ENCODE measurements around the gene CCDC120.
A peak's percentile ranks its signal among the peaks of the same experiment; 100 is the strongest.

The CCDC120 gene

DNA sequence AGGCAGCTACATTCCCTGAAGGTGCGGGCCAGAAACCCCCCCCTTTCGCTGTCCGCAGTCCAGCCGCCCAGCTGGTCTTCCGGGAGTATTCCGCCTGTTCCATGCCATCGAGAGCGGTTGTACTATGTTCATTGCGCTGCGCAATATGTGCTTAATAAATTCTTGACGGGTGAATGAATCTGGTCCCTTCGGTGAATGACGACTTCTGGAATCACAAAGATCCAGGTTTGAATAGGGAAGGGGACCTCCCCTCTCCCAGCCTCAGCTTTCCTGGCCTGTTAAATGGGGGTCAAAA lies 14.9 kb upstream of the CCDC120 start:
- Histone ChIP-seq H3K27ac (ENCODE audit: insufficient read depth in 1 of 2, low read depth in 1 of 2, low read length in 2 of 2, poor library complexity in 1 of 2, severe bottlenecking in 2 of 2) (peak overlapping the region in 1 of 2 experiments; percentile 43), H3K4me1 (ENCODE audit: control extremely low read depth in 1 of 4, control insufficient read depth in 4 of 4, insufficient read depth in 4 of 4, low read length in 3 of 4) (peaks cover 6 to 38% (median 31%) of the 10 kb centered on the region in 4 experiments), H3K9me3 (ENCODE audit: control extremely low read depth in 1 of 5, control insufficient read depth in 4 of 5, insufficient read depth in 2 of 5, low read depth in 1 of 5, low read length in 4 of 5) (no peaks in the 10 kb centered on the region), H3K27me3 (replicated peaks in 2 of 5; ENCODE audit: control insufficient read depth in 4 of 5, insufficient read depth in 5 of 5, low read length in 4 of 5) (no peaks in the 10 kb centered on the region), H3K36me3 (ENCODE audit: control insufficient read depth in 4 of 4, insufficient read depth in 4 of 4, low read length in 3 of 4) (peaks cover 0 to 6% (median 2%) of the 10 kb centered on the region in 4 experiments), H3K4me3 (ENCODE audit: control insufficient read depth in 1 of 7, extremely low read depth in 1 of 7, insufficient read depth in 4 of 7, low read depth in 2 of 7, low read length in 6 of 7) (peak overlapping the region in 1 of 7 experiments; percentile 43)
- CTCF ChIA-PET = interaction anchor here (0.7 to 2.6 kb wide), 8 partner anchors 9 to 85 kb away, joined by 3 to 9 read pairs (median 3); partner anchors contain the start of gene KCND1
- POLR2A ChIA-PET = interaction anchor here (1.0 kb wide), 1 partner anchor 105 kb away, joined by 6 read pairs; no protein-coding TSS in a partner anchor
- no peak for DNase-seq
- WGBS (ENCODE audit: insufficient coverage) = 47% methylated on average over 13 of the region's 13 CpGs

DNA sequence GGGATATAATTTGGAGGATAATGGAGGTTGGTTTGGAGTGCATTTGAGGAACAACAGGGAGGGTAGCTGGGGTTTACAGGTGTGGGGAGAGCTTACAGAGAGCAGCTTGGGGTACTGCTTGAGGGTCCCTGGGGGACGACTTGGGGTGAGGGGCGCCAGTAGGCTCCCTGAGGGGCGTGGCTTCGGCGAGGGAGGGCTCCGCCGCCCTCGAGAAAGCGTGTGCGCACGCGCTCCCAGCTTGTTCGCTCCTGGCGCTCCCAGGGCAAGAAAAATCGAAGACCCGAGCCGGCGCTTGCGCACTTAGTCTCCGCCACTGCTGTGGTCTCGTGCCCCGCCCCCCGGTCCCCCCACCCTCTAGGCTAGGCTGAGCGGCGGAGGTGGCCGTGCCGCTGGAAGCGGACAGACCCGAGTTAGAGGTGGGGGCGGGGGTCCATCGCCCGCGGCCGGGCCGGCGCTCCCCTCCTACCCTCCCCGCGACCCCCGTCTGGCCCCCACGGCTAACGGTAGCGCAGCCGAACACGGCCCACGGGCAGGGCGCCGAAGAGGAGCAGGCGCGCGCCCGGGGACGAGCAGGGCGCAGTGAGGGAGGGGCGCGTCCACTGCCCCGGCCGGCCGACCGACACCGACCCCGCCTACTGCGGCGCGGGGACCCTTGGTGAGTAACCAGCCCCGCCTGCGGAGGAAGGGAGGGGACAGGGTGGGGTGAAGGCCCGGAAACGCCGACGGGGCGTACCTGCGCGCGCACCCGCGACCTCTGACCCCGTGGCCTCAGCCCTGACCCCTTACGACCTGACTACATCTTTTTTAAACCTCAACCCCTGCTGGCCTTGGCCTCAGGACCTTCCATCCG lies 5.4 kb upstream of the CCDC120 start:
- H3K9me3 ChIP-seq (ENCODE audit: control extremely low read depth in 1 of 5, control insufficient read depth in 4 of 5, insufficient read depth in 2 of 5, low read depth in 1 of 5, low read length in 4 of 5) = peaks cover 0 to 2% (median 0%) of the 10 kb centered on the region in 5 experiments
- ChIA-PET POLR2A (no interaction called here), CTCF (interaction anchor here (1.1 kb wide), 1 partner anchor 10 kb away, joined by 3 read pairs; no protein-coding TSS in a partner anchor)
- peak overlapping the region in 1 of 2 experiments; percentile 70 for H3K27ac ChIP-seq (ENCODE audit: insufficient read depth in 1 of 2, low read depth in 1 of 2, low read length in 2 of 2, poor library complexity in 1 of 2, severe bottlenecking in 2 of 2)
- peaks cover 0 to 2% (median 0%) of the 10 kb centered on the region in 4 experiments for H3K36me3 ChIP-seq (ENCODE audit: control insufficient read depth in 4 of 4, insufficient read depth in 4 of 4, low read length in 3 of 4)
- DNase-seq = peak; percentile 61 to 77 (median 71)
- WGBS (ENCODE audit: insufficient coverage) = 36% methylated on average over 72 of the region's 79 CpGs
- H3K27me3 ChIP-seq (replicated peaks in 2 of 5; ENCODE audit: control insufficient read depth in 4 of 5, insufficient read depth in 5 of 5, low read length in 4 of 5) = no peaks in the 10 kb centered on the region
- peak overlapping the region; percentile 42 to 72 (median 63) for H3K4me3 ChIP-seq (ENCODE audit: control insufficient read depth in 1 of 7, extremely low read depth in 1 of 7, insufficient read depth in 4 of 7, low read depth in 2 of 7, low read length in 6 of 7)
- H3K4me1 ChIP-seq (ENCODE audit: control extremely low read depth in 1 of 4, control insufficient read depth in 4 of 4, insufficient read depth in 4 of 4, low read length in 3 of 4) = peaks cover 0 to 20% (median 8%) of the 10 kb centered on the region in 4 experiments

DNA sequence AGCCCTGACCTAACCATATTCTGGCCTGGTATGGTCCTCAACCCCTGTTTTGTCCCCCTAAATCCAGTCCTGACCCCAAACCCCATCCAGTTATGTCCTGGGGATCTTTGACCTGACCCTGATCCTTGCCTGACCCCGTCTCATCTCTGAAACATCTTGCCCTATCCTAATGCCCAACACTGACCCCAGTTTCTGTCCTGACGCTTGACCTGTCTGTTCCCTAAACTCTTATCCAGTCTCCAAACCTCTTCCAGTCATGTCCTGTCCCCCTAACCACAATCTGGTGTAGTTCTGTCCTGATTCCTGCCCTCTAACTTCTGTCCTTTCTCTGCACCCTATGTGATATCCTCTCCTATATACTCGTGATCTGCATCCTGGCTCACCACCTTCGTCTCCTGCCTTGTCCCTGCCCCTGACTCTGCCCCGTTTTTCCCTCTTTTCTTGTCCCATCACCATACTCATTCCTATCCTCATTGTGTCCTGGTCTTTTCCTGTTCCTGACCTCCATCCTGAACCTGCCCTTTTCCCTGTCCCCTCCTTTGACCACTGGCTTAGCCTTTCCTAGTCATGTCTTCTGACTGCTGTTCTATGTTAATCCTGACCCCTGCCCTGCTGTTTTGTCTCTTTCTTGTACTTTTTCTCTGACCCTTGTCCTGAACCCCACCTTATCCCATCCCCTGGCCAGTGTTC lies 4.6 kb upstream of the CCDC120 start:
- POLR2A ChIA-PET = no interaction called here
- peak overlapping the region in 1 of 2 experiments; percentile 70 for H3K27ac ChIP-seq (ENCODE audit: insufficient read depth in 1 of 2, low read depth in 1 of 2, low read length in 2 of 2, poor library complexity in 1 of 2, severe bottlenecking in 2 of 2)
- 90% methylated on average over 4 of the region's 5 CpGs for WGBS (ENCODE audit: insufficient coverage)

DNA sequence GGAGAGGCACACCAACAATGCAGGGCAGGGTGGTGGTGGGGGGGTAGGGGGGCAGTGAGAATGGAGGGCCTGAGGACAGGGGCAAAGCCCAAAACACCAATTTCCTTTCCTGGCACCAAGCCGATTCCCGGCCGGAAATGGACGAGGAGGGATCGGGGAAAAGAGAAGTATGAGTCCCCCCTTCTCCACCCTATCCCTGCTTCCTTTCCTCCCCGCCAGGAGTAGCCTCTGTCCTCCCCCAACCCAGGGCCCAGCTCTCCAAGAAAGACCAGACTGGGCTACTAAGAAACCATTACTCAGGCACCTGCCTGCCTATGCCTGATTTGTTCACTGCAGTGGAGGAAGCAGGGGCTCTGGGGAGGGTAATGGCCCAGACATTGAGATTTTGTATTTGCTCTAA lies 402 bp downstream of the CCDC120 start:
- H3K4me1 ChIP-seq (ENCODE audit: control extremely low read depth in 1 of 4, control insufficient read depth in 4 of 4, insufficient read depth in 4 of 4, low read length in 3 of 4) = peaks cover 0 to 8% (median 3%) of the 10 kb centered on the region in 4 experiments
- peaks cover 0 to 12% (median 2%) of the 10 kb centered on the region in 4 experiments for H3K36me3 ChIP-seq (ENCODE audit: control insufficient read depth in 4 of 4, insufficient read depth in 4 of 4, low read length in 3 of 4)
- no peak for DNase-seq
- no peak overlapping the region for H3K27ac ChIP-seq (ENCODE audit: insufficient read depth in 1 of 2, low read depth in 1 of 2, low read length in 2 of 2, poor library complexity in 1 of 2, severe bottlenecking in 2 of 2)
- no peaks in the 10 kb centered on the region for H3K27me3 ChIP-seq (replicated peaks in 2 of 5; ENCODE audit: control insufficient read depth in 4 of 5, insufficient read depth in 5 of 5, low read length in 4 of 5)
- ChIA-PET POLR2A (no interaction called here), CTCF (no interaction called here)
- no peak overlapping the region for H3K4me3 ChIP-seq (ENCODE audit: control insufficient read depth in 1 of 7, extremely low read depth in 1 of 7, insufficient read depth in 4 of 7, low read depth in 2 of 7, low read length in 6 of 7)
- 80% methylated on average over 4 of the region's 6 CpGs for WGBS (ENCODE audit: insufficient coverage)
- peaks cover 0 to 2% (median 0%) of the 10 kb centered on the region in 5 experiments for H3K9me3 ChIP-seq (ENCODE audit: control extremely low read depth in 1 of 5, control insufficient read depth in 4 of 5, insufficient read depth in 2 of 5, low read depth in 1 of 5, low read length in 4 of 5)

More for the DNA sequence above, 4.6 kb upstream of the CCDC120 start:
- peaks cover 0 to 2% (median 0%) of the 10 kb centered on the region in 4 experiments for H3K36me3 ChIP-seq (ENCODE audit: control insufficient read depth in 4 of 4, insufficient read depth in 4 of 4, low read length in 3 of 4)
- H3K9me3 ChIP-seq (ENCODE audit: control extremely low read depth in 1 of 5, control insufficient read depth in 4 of 5, insufficient read depth in 2 of 5, low read depth in 1 of 5, low read length in 4 of 5) = peaks cover 0 to 2% (median 0%) of the 10 kb centered on the region in 5 experiments
- no peak for DNase-seq
- CTCF ChIA-PET = no interaction called here
- H3K4me3 ChIP-seq (ENCODE audit: control insufficient read depth in 1 of 7, extremely low read depth in 1 of 7, insufficient read depth in 4 of 7, low read depth in 2 of 7, low read length in 6 of 7) = peak overlapping the region in 6 of 7 experiments; percentile 42 to 72 (median 64)
- peaks cover 0 to 20% (median 8%) of the 10 kb centered on the region in 4 experiments for H3K4me1 ChIP-seq (ENCODE audit: control extremely low read depth in 1 of 4, control insufficient read depth in 4 of 4, insufficient read depth in 4 of 4, low read length in 3 of 4)
- no peaks in the 10 kb centered on the region for H3K27me3 ChIP-seq (replicated peaks in 2 of 5; ENCODE audit: control insufficient read depth in 4 of 5, insufficient read depth in 5 of 5, low read length in 4 of 5)

DNA sequence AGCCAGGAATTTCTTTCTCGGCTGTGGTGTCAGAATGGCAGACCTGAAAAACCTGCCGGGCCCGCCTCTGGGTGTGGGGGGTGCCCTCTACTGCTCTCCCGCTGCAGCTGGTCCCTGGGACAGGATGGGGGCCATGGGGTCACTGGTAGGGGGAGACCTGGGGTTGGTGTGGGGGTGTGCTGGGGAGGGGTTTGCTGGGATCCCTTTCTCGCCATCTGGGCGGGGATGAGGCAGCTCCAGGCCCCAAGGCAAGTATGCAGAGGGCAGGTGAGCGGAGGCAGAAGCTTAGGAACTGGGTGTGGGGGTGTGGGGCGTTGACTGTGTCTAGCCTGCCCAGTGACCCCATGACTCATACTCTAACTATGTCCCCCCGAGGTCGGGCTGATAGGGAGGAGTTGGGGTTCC lies 884 bp downstream of the CCDC120 start:
- Histone ChIP-seq H3K27me3 (replicated peaks in 2 of 5; ENCODE audit: control insufficient read depth in 4 of 5, insufficient read depth in 5 of 5, low read length in 4 of 5) (no peaks in the 10 kb centered on the region), H3K27ac (ENCODE audit: insufficient read depth in 1 of 2, low read depth in 1 of 2, low read length in 2 of 2, poor library complexity in 1 of 2, severe bottlenecking in 2 of 2) (no peak overlapping the region), H3K4me3 (ENCODE audit: control insufficient read depth in 1 of 7, extremely low read depth in 1 of 7, insufficient read depth in 4 of 7, low read depth in 2 of 7, low read length in 6 of 7) (no peak overlapping the region), H3K9me3 (ENCODE audit: control extremely low read depth in 1 of 5, control insufficient read depth in 4 of 5, insufficient read depth in 2 of 5, low read depth in 1 of 5, low read length in 4 of 5) (peaks cover 0 to under 1% (median 0%) of the 10 kb centered on the region in 5 experiments), H3K4me1 (ENCODE audit: control extremely low read depth in 1 of 4, control insufficient read depth in 4 of 4, insufficient read depth in 4 of 4, low read length in 3 of 4) (peaks cover 0 to 3% (median under 1%) of the 10 kb centered on the region in 4 experiments), H3K36me3 (ENCODE audit: control insufficient read depth in 4 of 4, insufficient read depth in 4 of 4, low read length in 3 of 4) (peaks cover 0 to 15% (median 2%) of the 10 kb centered on the region in 4 experiments)
- POLR2A ChIA-PET = interaction anchor here (0.6 kb wide), 1 partner anchor 226 kb away, joined by 6 read pairs; no protein-coding TSS in a partner anchor
- 87% methylated on average over 7 of the region's 10 CpGs for WGBS (ENCODE audit: insufficient coverage)
- DNase-seq = no peak
- CTCF ChIA-PET = no interaction called here

DNA sequence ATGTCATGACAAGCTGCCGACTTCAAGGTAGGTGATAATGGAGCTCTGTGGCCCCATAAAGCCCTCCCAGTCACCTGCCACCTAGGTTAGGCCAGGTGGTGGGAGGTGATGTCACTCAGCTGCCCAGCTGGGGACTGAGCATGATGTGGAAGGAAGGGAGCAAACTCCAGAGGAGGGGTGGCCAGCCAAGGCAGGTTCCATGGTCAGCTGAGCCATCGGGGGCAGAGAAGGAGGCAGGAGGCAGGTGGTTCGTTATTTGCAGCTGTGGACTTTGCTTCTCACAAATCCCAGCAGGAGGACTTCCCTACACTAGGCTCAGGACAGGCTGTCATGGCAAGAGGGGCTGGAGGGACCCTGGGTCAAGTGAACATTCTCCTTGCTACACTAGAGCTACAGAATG lies 2.1 kb downstream of the CCDC120 start:
- CTCF ChIA-PET = interaction anchor here (1.0 kb wide), 1 partner anchor 35 kb away, joined by 3 read pairs; no protein-coding TSS in a partner anchor
- POLR2A ChIA-PET = no interaction called here
- Histone ChIP-seq H3K27me3 (replicated peaks in 2 of 5; ENCODE audit: control insufficient read depth in 4 of 5, insufficient read depth in 5 of 5, low read length in 4 of 5) (no peaks in the 10 kb centered on the region), H3K27ac (ENCODE audit: insufficient read depth in 1 of 2, low read depth in 1 of 2, low read length in 2 of 2, poor library complexity in 1 of 2, severe bottlenecking in 2 of 2) (no peak overlapping the region), H3K36me3 (ENCODE audit: control insufficient read depth in 4 of 4, insufficient read depth in 4 of 4, low read length in 3 of 4) (peaks cover 0 to 18% (median 2%) of the 10 kb centered on the region in 4 experiments), H3K9me3 (ENCODE audit: control extremely low read depth in 1 of 5, control insufficient read depth in 4 of 5, insufficient read depth in 2 of 5, low read depth in 1 of 5, low read length in 4 of 5) (no peaks in the 10 kb centered on the region), H3K4me1 (ENCODE audit: control extremely low read depth in 1 of 4, control insufficient read depth in 4 of 4, insufficient read depth in 4 of 4, low read length in 3 of 4) (no peaks in the 10 kb centered on the region), H3K4me3 (ENCODE audit: control insufficient read depth in 1 of 7, extremely low read depth in 1 of 7, insufficient read depth in 4 of 7, low read depth in 2 of 7, low read length in 6 of 7) (no peak overlapping the region)
- 100% methylated on average over 1 of the region's 3 CpGs for WGBS (ENCODE audit: insufficient coverage)
- no peak for DNase-seq

All from common myeloid progenitor, CD34-positive (primary cell).